ENCODE results near the gene PER2.
A peak's percentile ranks its signal among the peaks of the same experiment; 100 is the strongest.

Gene PER2

GRCh38 chr2:238278626-238279323 is 9.6 kb downstream of the PER2 start:
- Histone ChIP-seq H3K4me1 (ENCODE audit: control insufficient read depth, insufficient read depth, low read length) (no peaks in the 10 kb centered on the region), H3K9me3 (ENCODE audit: control insufficient read depth, insufficient read depth, low read depth, low read length) (no peaks in the 10 kb centered on the region), H3K27ac (ENCODE audit: extremely low read depth, low read depth, low read length) (no peak overlapping the region), H3K36me3 (ENCODE audit: control insufficient read depth in 2 of 2, insufficient read depth in 1 of 2, low read length in 2 of 2) (peaks cover 0 to 16% of the 10 kb centered on the region in 2 experiments; a peak in 1 of 3 replicates), H3K4me3 (ENCODE audit: low read depth, low read length) (no peak overlapping the region)
- ChIA-PET POLR2A (no interaction called here), CTCF (interaction anchor here (0.6 to 7.3 kb wide), 6 partner anchors 9 to 648 kb away, joined by 3 to 54 read pairs (median 4); partner anchors contain the start of gene PER2)
- TF ChIP-seq ZNF707 (tag by site-specific recombination; IDR thresholded peaks at IDR 0.05) (no peak), ZNF670 (tag by site-specific recombination; IDR thresholded peaks at IDR 0.05; ENCODE audit: low read depth) (no peak)

DNA sequence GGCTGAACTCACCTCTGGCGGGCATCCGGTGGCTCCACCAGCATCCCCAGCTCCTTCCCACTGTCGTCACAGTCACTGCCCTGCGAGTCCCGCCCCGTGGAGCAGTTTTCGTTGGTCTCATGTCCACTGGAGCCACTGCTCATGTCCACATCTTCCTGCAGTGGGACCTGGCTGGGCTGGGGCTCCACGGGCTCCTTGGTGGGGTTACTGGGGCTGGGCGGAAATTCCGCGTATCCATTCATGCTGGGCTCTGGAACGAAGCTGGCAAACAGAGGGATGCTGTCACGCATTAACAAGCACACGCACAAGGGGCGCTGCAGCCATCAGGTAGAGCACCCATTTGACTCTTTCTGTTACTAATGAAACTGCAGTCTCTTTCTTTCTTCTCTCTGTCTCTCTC is 10.7 kb downstream of the PER2 start:
- TF ChIP-seq, protein P1, sequence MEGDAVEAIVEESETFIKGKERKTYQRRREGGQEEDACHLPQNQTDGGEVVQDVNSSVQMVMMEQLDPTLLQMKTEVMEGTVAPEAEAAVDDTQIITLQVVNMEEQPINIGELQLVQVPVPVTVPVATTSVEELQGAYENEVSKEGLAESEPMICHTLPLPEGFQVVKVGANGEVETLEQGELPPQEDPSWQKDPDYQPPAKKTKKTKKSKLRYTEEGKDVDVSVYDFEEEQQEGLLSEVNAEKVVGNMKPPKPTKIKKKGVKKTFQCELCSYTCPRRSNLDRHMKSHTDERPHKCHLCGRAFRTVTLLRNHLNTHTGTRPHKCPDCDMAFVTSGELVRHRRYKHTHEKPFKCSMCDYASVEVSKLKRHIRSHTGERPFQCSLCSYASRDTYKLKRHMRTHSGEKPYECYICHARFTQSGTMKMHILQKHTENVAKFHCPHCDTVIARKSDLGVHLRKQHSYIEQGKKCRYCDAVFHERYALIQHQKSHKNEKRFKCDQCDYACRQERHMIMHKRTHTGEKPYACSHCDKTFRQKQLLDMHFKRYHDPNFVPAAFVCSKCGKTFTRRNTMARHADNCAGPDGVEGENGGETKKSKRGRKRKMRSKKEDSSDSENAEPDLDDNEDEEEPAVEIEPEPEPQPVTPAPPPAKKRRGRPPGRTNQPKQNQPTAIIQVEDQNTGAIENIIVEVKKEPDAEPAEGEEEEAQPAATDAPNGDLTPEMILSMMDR (tag by site-specific recombination; IDR thresholded peaks at IDR 0.05), result peak; percentile 18; the same call in 1 of the 2 replicates
- no peak for TF ChIP-seq ZEB2 (tag by site-specific recombination; IDR thresholded peaks at IDR 0.05)
- H3K4me3 ChIP-seq (ENCODE audit: low read depth, low read length), result no peak overlapping the region
- H3K9me3 ChIP-seq (ENCODE audit: control insufficient read depth, insufficient read depth, low read depth, low read length), result no peaks in the 10 kb centered on the region
- H3K27ac ChIP-seq (ENCODE audit: extremely low read depth, low read depth, low read length), result no peak overlapping the region
- peaks cover 0 to 17% of the 10 kb centered on the region in 2 experiments; a peak in 1 of 3 replicates for H3K36me3 ChIP-seq (ENCODE audit: control insufficient read depth in 2 of 2, insufficient read depth in 1 of 2, low read length in 2 of 2)
- no peaks in the 10 kb centered on the region for H3K4me1 ChIP-seq (ENCODE audit: control insufficient read depth, insufficient read depth, low read length)
- CTCF ChIA-PET, result interaction anchor here (0.8 to 7.3 kb wide), 5 partner anchors 10 to 399 kb away, joined by 3 to 54 read pairs (median 5); partner anchors contain the start of gene PER2
- POLR2A ChIA-PET, result no interaction called here

- H3K9me3 ChIP-seq (ENCODE audit: control insufficient read depth, insufficient read depth, low read depth, low read length), result no peaks in the 10 kb centered on the region
- ChIA-PET CTCF (interaction anchor here (7.3 kb wide), 1 partner anchor 11 kb away, joined by 54 read pairs; no protein-coding TSS in a partner anchor), POLR2A (no interaction called here)
- no peak overlapping the region for H3K4me3 ChIP-seq (ENCODE audit: low read depth, low read length)
- H3K36me3 ChIP-seq (ENCODE audit: control insufficient read depth in 2 of 2, insufficient read depth in 1 of 2, low read length in 2 of 2), result peaks cover 0 to 27% of the 10 kb centered on the region in 2 experiments; a peak in 1 of 3 replicates
- TF ChIP-seq ZNF202 (tag by site-specific recombination; IDR thresholded peaks at IDR 0.05; ENCODE audit: borderline replicate concordance) (no peak), ZNF558 (tag by site-specific recombination; IDR thresholded peaks at IDR 0.05) (no peak), ZNF169 (tag by site-specific recombination; IDR thresholded peaks at IDR 0.05) (no peak), ZNF473 (tag by site-specific recombination; IDR thresholded peaks at IDR 0.05) (no peak), PRDM10 (tag by site-specific recombination; IDR thresholded peaks at IDR 0.05) (no peak), ZNF707 (tag by site-specific recombination; IDR thresholded peaks at IDR 0.05) (no peak), ZNF658 (tag by site-specific recombination; IDR thresholded peaks at IDR 0.05) (no peak), KLF8 (tag by site-specific recombination; IDR thresholded peaks at IDR 0.05) (no peak), ZNF140 (tag by site-specific recombination; IDR thresholded peaks at IDR 0.05) (no peak), ZNF843 (tag by site-specific recombination; IDR thresholded peaks at IDR 0.05) (no peak), TCF7L2 (IDR thresholded peaks at IDR 0.05; ENCODE audit: borderline replicate concordance, low read depth, low read length) (no peak), ZNF274 (IDR thresholded peaks at IDR 0.05; ENCODE audit: low read length) (no peak), ZNF274 (tag by site-specific recombination; IDR thresholded peaks at IDR 0.05; ENCODE audit: borderline replicate concordance) (no peak), ZNF596 (tag by site-specific recombination; IDR thresholded peaks at IDR 0.05) (no peak), ZSCAN30 (tag by site-specific recombination; IDR thresholded peaks at IDR 0.05) (no peak), ZNF404 (tag by site-specific recombination; IDR thresholded peaks at IDR 0.05) (no peak), ZEB2 (tag by site-specific recombination; IDR thresholded peaks at IDR 0.05) (no peak), TRIM28 (IDR thresholded peaks at IDR 0.05; ENCODE audit: borderline replicate concordance, low read length) (no peak)
- TF ChIP-seq, protein P1 (tag by site-specific recombination; IDR thresholded peaks at IDR 0.05), result no peak
- TF ChIP-seq, protein P2, sequence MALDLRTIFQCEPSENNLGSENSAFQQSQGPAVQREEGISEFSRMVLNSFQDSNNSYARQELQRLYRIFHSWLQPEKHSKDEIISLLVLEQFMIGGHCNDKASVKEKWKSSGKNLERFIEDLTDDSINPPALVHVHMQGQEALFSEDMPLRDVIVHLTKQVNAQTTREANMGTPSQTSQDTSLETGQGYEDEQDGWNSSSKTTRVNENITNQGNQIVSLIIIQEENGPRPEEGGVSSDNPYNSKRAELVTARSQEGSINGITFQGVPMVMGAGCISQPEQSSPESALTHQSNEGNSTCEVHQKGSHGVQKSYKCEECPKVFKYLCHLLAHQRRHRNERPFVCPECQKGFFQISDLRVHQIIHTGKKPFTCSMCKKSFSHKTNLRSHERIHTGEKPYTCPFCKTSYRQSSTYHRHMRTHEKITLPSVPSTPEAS (tag by site-specific recombination; IDR thresholded peaks at IDR 0.05), result no peak
- no peaks in the 10 kb centered on the region for H3K4me1 ChIP-seq (ENCODE audit: control insufficient read depth, insufficient read depth, low read length)
- no peak overlapping the region for H3K27ac ChIP-seq (ENCODE audit: extremely low read depth, low read depth, low read length)
Measured at GRCh38 chr2:238274152-238274865, 14.1 kb downstream of the PER2 start.

Measured in HEK293 (cell line).